Loucy (cell line): Measurements from ENCODE around the gene CNGA2.

Experiments
- H2AFZ ChIP-seq: fragments of 200-600 bp; sonication (generic); 2 replicates; pipeline ENCODE4 v1.6.0; 2016; ENCODE audit warnings: antibody characterized with exemption, mild to moderate bottlenecking, low read length, moderate library complexity
- H3F3A ChIP-seq: fragments of 200-600 bp; 2 replicates; pipeline ENCODE4 v1.6.0; 2016; ENCODE audit warnings: antibody characterized with exemption, low read depth, mild to moderate bottlenecking
- H3K27me3 ChIP-seq: fragments of 200-600 bp; sonication (generic); 2 replicates; pipeline ENCODE4 v1.6.1; 2014; ENCODE audit warnings: low read length, mild to moderate bottlenecking; ENCODE audit not compliant: insufficient read depth, poor library complexity, severe bottlenecking
- H3K36me3 ChIP-seq: fragments of 200-600 bp; sonication (generic); 2 replicates; pipeline ENCODE4 v1.6.1; 2016; ENCODE audit warnings: low read length; ENCODE audit not compliant: insufficient read depth
- H3K4me1 ChIP-seq: fragments of 200-600 bp; sonication (generic); 2 replicates; pipeline ENCODE4 v1.5.1; 2014; ENCODE audit warnings: low read length, mild to moderate bottlenecking; ENCODE audit not compliant: insufficient read depth, poor library complexity, severe bottlenecking
- H3K4me2 ChIP-seq: fragments of 200-600 bp; sonication (generic); 2 replicates; pipeline ENCODE4 v1.6.0; 2014; ENCODE audit warnings: antibody characterized with exemption, low read length, low read depth, mild to moderate bottlenecking; ENCODE audit not compliant: poor library complexity, severe bottlenecking
- H3K4me3 ChIP-seq: fragments of 200-600 bp; sonication (generic); 2 replicates; pipeline ENCODE4 v1.5.1; 2014; ENCODE audit warnings: low read length, mild to moderate bottlenecking, mixed read lengths; ENCODE audit not compliant: poor library complexity, severe bottlenecking
- H3K79me2 ChIP-seq: fragments of 200-600 bp; sonication (generic); 2 replicates; pipeline ENCODE4 v1.6.1; 2014; ENCODE audit warnings: low read length; ENCODE audit not compliant: insufficient read depth
- H3K9ac ChIP-seq: fragments of 200-600 bp; sonication (generic); 2 replicates; pipeline ENCODE4 v1.6.0; 2014; ENCODE audit warnings: mild to moderate bottlenecking, low read depth, low read length, moderate library complexity; ENCODE audit not compliant: poor library complexity, severe bottlenecking
- H3K9me2 ChIP-seq: fragments of 200-600 bp; sonication (generic); replicated peaks from 2 replicates; pipeline ENCODE4 v1.6.1; 2016; ENCODE audit warnings: low read depth, low read length, mixed read lengths
- H3K9me3 ChIP-seq: fragments of 200-600 bp; sonication (generic); 2 replicates; pipeline ENCODE4 v1.6.1; 2014; ENCODE audit warnings: mild to moderate bottlenecking, antibody characterized with exemption, low read length, low read depth; ENCODE audit not compliant: insufficient read depth
- H4K20me1 ChIP-seq: fragments of 200-600 bp; sonication (generic); 2 replicates; pipeline ENCODE4 v1.6.0; 2014; ENCODE audit warnings: antibody characterized with exemption, low read length, mild to moderate bottlenecking; ENCODE audit not compliant: insufficient read depth, poor library complexity, severe bottlenecking
- EZH2phosphoT487 ChIP-seq: fragments of 200-600 bp; IDR thresholded peaks from 2 replicates; pipeline ENCODE4 v1.6.1; 2018; ENCODE audit warnings: antibody characterized with exemption, mild to moderate bottlenecking, moderate library complexity, borderline replicate concordance
- TF ChIP-seq, protein P1 (sequence below): fragments of 200-600 bp; sonication (generic); conservative IDR thresholded peaks from 2 replicates; pipeline ENCODE4 v1.5.1; 2014; ENCODE audit warnings: mild to moderate bottlenecking, antibody characterized with exemption, low read length

Gene CNGA2

DNA sequence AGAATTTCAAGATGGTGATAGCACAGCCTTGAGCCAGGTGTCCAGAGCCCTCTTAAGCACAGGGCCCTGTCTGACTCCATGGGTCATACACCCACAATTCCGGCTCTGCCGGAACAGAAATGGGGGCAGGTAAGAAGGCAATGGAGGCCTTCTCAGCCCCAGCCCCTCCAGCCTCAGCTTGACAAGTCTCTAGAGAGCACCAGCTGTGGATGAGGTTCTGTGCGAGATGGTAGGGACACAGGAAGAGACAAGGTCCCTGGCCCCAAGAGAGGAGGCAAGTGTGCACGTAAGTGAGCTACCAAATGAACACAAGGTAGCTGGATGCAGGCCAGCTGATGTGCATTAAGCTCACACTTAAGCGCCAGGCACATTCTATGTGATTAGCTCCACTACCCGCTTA is 41.7 kb upstream of the CNGA2 start:
- Histone ChIP-seq H3K9me2 (no peaks in the 10 kb centered on the region), H4K20me1 (no peaks in the 10 kb centered on the region), H3K9me3 (no peaks in the 10 kb centered on the region), H2AFZ (no peak overlapping the region), H3K27me3 (no peaks in the 10 kb centered on the region), H3K4me3 (no peak overlapping the region), H3K4me2 (no peak overlapping the region), H3K4me1 (no peaks in the 10 kb centered on the region), H3K36me3 (no peaks in the 10 kb centered on the region), H3K9ac (no peak overlapping the region), H3F3A (no peaks in the 10 kb centered on the region), H3K79me2 (no peaks in the 10 kb centered on the region)
- TF ChIP-seq, protein P1, sequence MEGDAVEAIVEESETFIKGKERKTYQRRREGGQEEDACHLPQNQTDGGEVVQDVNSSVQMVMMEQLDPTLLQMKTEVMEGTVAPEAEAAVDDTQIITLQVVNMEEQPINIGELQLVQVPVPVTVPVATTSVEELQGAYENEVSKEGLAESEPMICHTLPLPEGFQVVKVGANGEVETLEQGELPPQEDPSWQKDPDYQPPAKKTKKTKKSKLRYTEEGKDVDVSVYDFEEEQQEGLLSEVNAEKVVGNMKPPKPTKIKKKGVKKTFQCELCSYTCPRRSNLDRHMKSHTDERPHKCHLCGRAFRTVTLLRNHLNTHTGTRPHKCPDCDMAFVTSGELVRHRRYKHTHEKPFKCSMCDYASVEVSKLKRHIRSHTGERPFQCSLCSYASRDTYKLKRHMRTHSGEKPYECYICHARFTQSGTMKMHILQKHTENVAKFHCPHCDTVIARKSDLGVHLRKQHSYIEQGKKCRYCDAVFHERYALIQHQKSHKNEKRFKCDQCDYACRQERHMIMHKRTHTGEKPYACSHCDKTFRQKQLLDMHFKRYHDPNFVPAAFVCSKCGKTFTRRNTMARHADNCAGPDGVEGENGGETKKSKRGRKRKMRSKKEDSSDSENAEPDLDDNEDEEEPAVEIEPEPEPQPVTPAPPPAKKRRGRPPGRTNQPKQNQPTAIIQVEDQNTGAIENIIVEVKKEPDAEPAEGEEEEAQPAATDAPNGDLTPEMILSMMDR: no peak
- TF ChIP-seq EZH2phosphoT487: no peak

DNA sequence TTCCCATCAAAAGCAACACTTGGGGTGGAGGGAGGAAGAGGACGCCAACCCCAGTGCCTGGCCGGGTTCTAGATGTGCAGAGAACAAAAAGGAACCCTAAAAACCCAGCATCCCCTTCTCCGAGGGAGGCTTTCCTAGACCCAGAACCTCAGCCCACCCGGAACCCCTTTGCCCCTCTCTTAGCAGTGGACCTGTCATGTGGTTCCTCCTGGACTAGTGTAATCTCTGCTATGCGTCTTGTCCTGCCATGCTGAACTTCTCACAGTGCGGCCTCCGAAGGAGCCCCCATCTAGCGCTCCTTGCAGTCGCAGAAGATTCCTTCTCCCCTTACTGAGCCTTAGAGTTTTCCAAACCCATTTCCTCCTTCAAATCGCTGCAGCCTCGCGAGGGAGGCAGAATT is 40.4 kb upstream of the CNGA2 start:
- Histone ChIP-seq H3K9me2 (no peaks in the 10 kb centered on the region), H3K9me3 (no peaks in the 10 kb centered on the region), H3K36me3 (no peaks in the 10 kb centered on the region), H3K9ac (no peak overlapping the region), H3K4me3 (no peak overlapping the region), H3K79me2 (no peaks in the 10 kb centered on the region), H3K4me1 (no peaks in the 10 kb centered on the region), H2AFZ (no peak overlapping the region), H3K27me3 (no peaks in the 10 kb centered on the region), H3K4me2 (no peak overlapping the region), H3F3A (no peaks in the 10 kb centered on the region), H4K20me1 (no peaks in the 10 kb centered on the region)
- TF ChIP-seq, protein P1: no peak
- TF ChIP-seq EZH2phosphoT487: no peak

DNA sequence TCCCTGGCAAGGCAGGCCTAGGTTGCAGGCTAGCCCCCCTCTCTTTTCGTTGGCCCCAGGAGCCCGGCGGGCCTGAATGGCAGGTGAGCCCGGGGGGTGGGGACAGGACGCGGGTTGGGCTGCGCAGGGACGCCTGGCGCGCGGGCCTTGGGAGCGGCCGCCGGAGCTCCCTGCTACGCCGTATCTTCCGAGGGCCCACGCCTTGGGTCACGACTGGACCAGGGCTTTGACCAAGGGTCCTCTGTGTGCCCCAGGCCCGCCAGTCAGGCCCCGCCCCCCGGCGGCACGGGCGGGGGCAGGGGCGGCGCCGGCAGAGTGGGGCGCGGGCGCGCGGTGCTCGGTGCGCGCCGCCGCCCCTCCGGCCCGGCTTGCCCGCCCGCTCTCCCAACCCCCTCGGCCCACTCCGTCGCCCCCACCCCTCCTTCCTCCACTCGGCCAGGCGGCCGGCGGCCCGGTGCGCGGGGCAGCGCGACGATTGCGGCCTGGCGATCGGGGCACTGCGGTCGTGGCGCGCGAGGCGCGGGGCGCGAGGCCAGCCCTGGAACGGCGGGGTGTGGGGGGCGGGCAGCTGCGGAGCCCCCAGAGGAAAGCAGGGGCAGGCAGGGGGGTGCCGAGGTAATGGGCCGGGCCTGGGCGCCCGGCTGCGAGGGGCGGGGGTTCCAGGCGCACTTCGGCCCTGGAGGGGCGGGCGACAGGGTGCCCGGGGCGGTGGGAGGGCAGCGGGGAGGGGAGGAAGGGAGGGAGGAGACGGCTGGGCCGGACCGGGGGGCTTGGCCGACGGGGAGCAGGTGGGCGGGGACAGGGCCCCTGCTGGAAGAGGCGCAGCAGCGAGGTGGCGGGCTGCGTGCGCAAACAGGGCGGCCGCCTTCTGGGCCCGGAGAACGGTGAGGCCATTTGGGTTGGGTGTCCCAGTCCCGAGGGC is 39.6 kb upstream of the CNGA2 start, which contains the start of gene PRRG3:
Gene PRRG3, plus strand, starts transcription at position 798 of the 922 bp plus-strand sequence. CDS start 3,357 bp downstream, outside the sequence.
- no peaks in the 10 kb centered on the region for H4K20me1 ChIP-seq
- no peak within 1 kb of the TSS for H2AFZ ChIP-seq
- H3K9me3 ChIP-seq: no peaks in the 10 kb centered on the region
- H3F3A ChIP-seq: no peaks in the 10 kb centered on the region
- H3K4me1 ChIP-seq: no peaks in the 10 kb centered on the region
- H3K36me3 ChIP-seq: no peaks in the 10 kb centered on the region
- H3K9me2 ChIP-seq: no peaks in the 10 kb centered on the region
- no peaks in the 10 kb centered on the region for H3K27me3 ChIP-seq
- no peak within 1 kb of the TSS for H3K4me3 ChIP-seq
- H3K4me2 ChIP-seq: no peak within 1 kb of the TSS
- TF ChIP-seq, protein P1: no peak
- no peak for TF ChIP-seq EZH2phosphoT487
- no peaks in the 10 kb centered on the region for H3K79me2 ChIP-seq
- no peak within 1 kb of the TSS for H3K9ac ChIP-seq
